Tibial nerve (tissue), 4 donors: Measurements from ENCODE around the gene NOXO1. TPM values are rescaled to one million over a fixed set of nuclear protein-coding genes. Genes with fewer than 3 reads are reported as not detected.

ENCODE experiments used
- DNase-seq, 2 donors: peaks; one replicate each; pipeline ENCODE4 v3.0.0-alpha.2; 2019; ENCODE audit warnings: low spot score in 2 of 2
- H3K27ac ChIP-seq, 4 donors: fragments of 200-600 bp; sonication (generic) in 3 of 4; one replicate each; pipeline ENCODE4 v1.5.1; 2017 to 2019; ENCODE audit warnings: mild to moderate bottlenecking in 1 of 4
- H3K27me3 ChIP-seq, 2 donors: fragments of 200-600 bp; sonication (generic) in 1 of 2; one replicate each; pipeline versions ENCODE4 v1.5.1 to v1.6.0; 2017 to 2019
- H3K36me3 ChIP-seq, 3 donors: fragments of 200-600 bp; sonication (generic); one replicate each; pipeline ENCODE4 v1.5.1; 2018 to 2019
- H3K4me1 ChIP-seq, 4 donors: fragments of 200-600 bp; sonication (generic) in 3 of 4; one replicate each; pipeline ENCODE4 v1.5.1; 2017 to 2019
- H3K4me3 ChIP-seq, 4 donors: fragments of 200-600 bp; sonication (generic) in 3 of 4; one replicate each; pipeline ENCODE4 v1.5.1; 2017 to 2019; ENCODE audit warnings: mild to moderate bottlenecking in 1 of 4, moderate library complexity in 1 of 4
- H3K9me3 ChIP-seq, 4 donors: fragments of 200-600 bp; sonication (generic) in 3 of 4; one replicate each; pipeline ENCODE4 v1.5.1; 2017 to 2019
- CTCF ChIP-seq, 5 experiments: fragments of 200-600 bp in 3 of 5; fragments of 450-650 bp in 2 of 5; sonication (generic) in 3 of 5; IDR thresholded peaks; one replicate each; pipeline ENCODE4 v1.5.1; 2016 to 2019; ENCODE audit warnings: antibody characterized with exemption in 5 of 5, mild to moderate bottlenecking in 3 of 5, moderate library complexity in 2 of 5
- EP300 ChIP-seq, 2 donors: sonication (generic); formaldehyde crosslinking; IDR thresholded peaks; one replicate each; pipeline ENCODE4 v1.6.1; 2017; ENCODE audit warnings: antibody characterized with exemption in 2 of 2, mild to moderate bottlenecking in 1 of 2
- POLR2A ChIP-seq, 2 donors: fragments of 450-650 bp; IDR thresholded peaks; one replicate each; pipeline ENCODE4 v1.6.1; 2017; ENCODE audit warnings: antibody characterized with exemption in 2 of 2, mild to moderate bottlenecking in 2 of 2, moderate library complexity in 2 of 2
- WGBS, 2 donors: methylation state at CpG; one replicate each; pipeline ENCODE4 v1.1.5; 2018; 5-methylcytosine and 5-hydroxymethylcytosine counted together
- total RNA-seq, 4 donors: library from RNA; depleted of rRNA; stranded (reverse); fragments of >200 nt; gene quantifications; one replicate each; pipeline ENCODE4 v1.1.0, GENCODE V29; 2016

Gene NOXO1
- total RNA-seq, 4 donors from 2014 or later, result 3.9 TPM; not detected in 3

- peak overlapping the region in 2 of 4 donors; percentile 2 to 92 for H3K27ac ChIP-seq
- no peaks in the 10 kb centered on the region for H3K9me3 ChIP-seq
- H3K4me1 ChIP-seq, result peaks cover 4 to 71% (median 61%) of the 10 kb centered on the region in 4 donors
- no peak overlapping the region for H3K4me3 ChIP-seq
- H3K36me3 ChIP-seq, result peaks cover 8 to 23% (median 12%) of the 10 kb centered on the region in 3 donors
- no peak for TF ChIP-seq CTCF (IDR thresholded peaks at IDR 0.05)
- TF ChIP-seq POLR2A (IDR thresholded peaks at IDR 0.05), result no peak
- TF ChIP-seq EP300 (IDR thresholded peaks at IDR 0.05), result no peak
- WGBS, 2 donors, result 90 to 93% methylated on average over 8 of the region's 8 CpGs
- DNase-seq, result no peak
- no peaks in the 10 kb centered on the region for H3K27me3 ChIP-seq
Measured at GRCh38 chr16:2006317-2006716, 25.0 kb upstream of the NOXO1 start.

- 23 to 51% methylated on average over 15 to 18 of the region's 21 CpGs for WGBS, 2 donors
- Histone ChIP-seq H3K4me3 (no peak overlapping the region), H3K27ac (peak overlapping the region in 3 of 4 donors; percentile 62 to 92 (median 75)), H3K4me1 (peaks cover 4 to 69% (median 61%) of the 10 kb centered on the region in 4 donors), H3K9me3 (no peaks in the 10 kb centered on the region), H3K36me3 (peaks cover 8 to 30% (median 16%) of the 10 kb centered on the region in 3 donors), H3K27me3 (no peaks in the 10 kb centered on the region)
- no peak for TF ChIP-seq POLR2A (IDR thresholded peaks at IDR 0.05)
- peak in 3 of 5 experiments; percentile 6 to 57 (median 36) for TF ChIP-seq CTCF (IDR thresholded peaks at IDR 0.05)
- no peak for DNase-seq
Measured at GRCh38 chr16:2005646-2006045, 24.4 kb upstream of the NOXO1 start.

GRCh38 chr16:2004795-2005517 lies 23.7 kb upstream of the NOXO1 start:
- no peaks in the 10 kb centered on the region for H3K27me3 ChIP-seq
- H3K4me1 ChIP-seq, result peaks cover 4 to 62% (median 54%) of the 10 kb centered on the region in 4 donors
- H3K9me3 ChIP-seq, result no peaks in the 10 kb centered on the region
- no peak for DNase-seq
- WGBS, 2 donors, result 63 to 78% methylated on average over 14 to 21 of the region's 34 CpGs
- H3K27ac ChIP-seq, result peak overlapping the region in 3 of 4 donors; percentile 62 to 92 (median 75)
- H3K36me3 ChIP-seq, result peaks cover 11 to 37% (median 16%) of the 10 kb centered on the region in 3 donors
- no peak overlapping the region for H3K4me3 ChIP-seq
- TF ChIP-seq CTCF (IDR thresholded peaks at IDR 0.05) (no peak), EP300 (IDR thresholded peaks at IDR 0.05) (no peak), POLR2A (IDR thresholded peaks at IDR 0.05) (no peak)

GRCh38 chr16:2003827-2004641 lies 22.8 kb upstream of the NOXO1 start:
- peaks cover 17 to 46% (median 23%) of the 10 kb centered on the region in 3 donors for H3K36me3 ChIP-seq
- H3K27me3 ChIP-seq, result no peaks in the 10 kb centered on the region
- peaks cover 4 to 61% (median 52%) of the 10 kb centered on the region in 4 donors for H3K4me1 ChIP-seq
- peak overlapping the region in 1 of 4 donors; percentile 13 for H3K4me3 ChIP-seq
- H3K27ac ChIP-seq, result peak overlapping the region in 3 of 4 donors; percentile 46 to 92 (median 62)
- H3K9me3 ChIP-seq, result no peaks in the 10 kb centered on the region
- WGBS, 2 donors, result 32 to 49% methylated on average over 12 to 25 of the region's 36 CpGs
- peak; percentile 66 to 78 for DNase-seq
- TF ChIP-seq CTCF (IDR thresholded peaks at IDR 0.05), result peak; percentile 84 to 95 (median 92)
- TF ChIP-seq EP300 (IDR thresholded peaks at IDR 0.05), result no peak
